Measurements from ENCODE around the gene UBXN11.
A peak's percentile ranks its signal among the peaks of the same experiment; 100 is the strongest.

DNA sequence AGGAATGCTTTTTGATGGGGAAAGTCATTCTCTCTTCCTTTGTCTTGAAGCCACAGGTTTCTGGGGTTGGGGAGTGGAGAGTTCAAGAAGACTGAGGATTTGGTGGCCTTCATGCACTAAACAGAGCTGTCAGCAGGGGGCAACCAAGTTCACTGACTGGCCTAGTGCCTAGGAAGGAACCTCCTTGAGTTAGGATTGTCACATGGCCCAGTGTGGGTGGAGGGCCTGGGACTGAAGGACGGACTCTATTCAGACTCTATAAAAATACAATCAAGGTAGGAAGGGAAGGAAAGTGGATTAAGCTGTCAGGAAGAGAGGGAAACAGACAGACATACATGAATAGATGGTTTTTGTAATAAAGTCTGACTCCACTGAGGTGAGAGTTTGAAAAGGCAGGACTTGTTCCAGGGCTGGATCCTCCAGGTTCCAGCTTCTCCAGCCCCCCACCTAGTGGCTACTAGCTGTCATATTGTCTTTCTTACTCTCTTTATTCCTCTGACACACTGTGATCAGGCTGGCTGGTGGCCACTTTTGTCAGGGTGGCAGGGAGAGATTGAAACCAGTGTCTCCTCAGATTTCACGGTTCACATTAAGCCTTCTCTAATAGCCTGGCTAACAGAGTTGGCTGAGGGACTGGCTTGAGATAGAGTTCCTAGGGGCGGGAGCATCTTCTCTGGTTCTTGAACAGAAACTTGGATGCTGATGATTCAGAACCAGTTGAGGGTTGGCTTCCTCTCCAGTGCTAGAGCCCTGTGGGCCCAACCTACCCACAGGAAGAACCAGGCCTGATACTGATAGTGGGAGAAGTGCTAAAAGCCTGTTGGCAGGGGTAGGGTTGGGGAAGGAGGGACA is 30.6 kb downstream of the UBXN11 start:
- TF ChIP-seq, protein P1, sequence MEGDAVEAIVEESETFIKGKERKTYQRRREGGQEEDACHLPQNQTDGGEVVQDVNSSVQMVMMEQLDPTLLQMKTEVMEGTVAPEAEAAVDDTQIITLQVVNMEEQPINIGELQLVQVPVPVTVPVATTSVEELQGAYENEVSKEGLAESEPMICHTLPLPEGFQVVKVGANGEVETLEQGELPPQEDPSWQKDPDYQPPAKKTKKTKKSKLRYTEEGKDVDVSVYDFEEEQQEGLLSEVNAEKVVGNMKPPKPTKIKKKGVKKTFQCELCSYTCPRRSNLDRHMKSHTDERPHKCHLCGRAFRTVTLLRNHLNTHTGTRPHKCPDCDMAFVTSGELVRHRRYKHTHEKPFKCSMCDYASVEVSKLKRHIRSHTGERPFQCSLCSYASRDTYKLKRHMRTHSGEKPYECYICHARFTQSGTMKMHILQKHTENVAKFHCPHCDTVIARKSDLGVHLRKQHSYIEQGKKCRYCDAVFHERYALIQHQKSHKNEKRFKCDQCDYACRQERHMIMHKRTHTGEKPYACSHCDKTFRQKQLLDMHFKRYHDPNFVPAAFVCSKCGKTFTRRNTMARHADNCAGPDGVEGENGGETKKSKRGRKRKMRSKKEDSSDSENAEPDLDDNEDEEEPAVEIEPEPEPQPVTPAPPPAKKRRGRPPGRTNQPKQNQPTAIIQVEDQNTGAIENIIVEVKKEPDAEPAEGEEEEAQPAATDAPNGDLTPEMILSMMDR (conservative IDR thresholded peaks at IDR 0.05; ENCODE audit: low read length), result peak; percentile 83
- no peak for TF ChIP-seq EZH2phosphoT487 (IDR thresholded peaks at IDR 0.05; ENCODE audit: borderline replicate concordance)

All from Loucy (cell line).